Measurements from ENCODE around the gene STAB2.

The STAB2 gene

GRCh38 chr12:103697971-103698751 is 111.1 kb downstream of the STAB2 start:
- DNase-seq = no peak

GRCh38 chr12:103698752-103699560 is 111.9 kb downstream of the STAB2 start:
- DNase-seq = no peak

- DNase-seq = no peak
Observed at GRCh38 chr12:103705098-103705497, 118.0 kb downstream of the STAB2 start.

GRCh38 chr12:103705927-103706326 is 118.9 kb downstream of the STAB2 start:
- no peak for DNase-seq

GRCh38 chr12:103707446-103707845 is 120.4 kb downstream of the STAB2 start:
- DNase-seq = no peak

- no peak for DNase-seq
Observed at GRCh38 chr12:103710544-103710943, 123.5 kb downstream of the STAB2 start.

- no peak for DNase-seq
Observed at GRCh38 chr12:103712216-103712615, 125.1 kb downstream of the STAB2 start.

- no peak for DNase-seq
Observed at GRCh38 chr12:103715494-103715893, 128.4 kb downstream of the STAB2 start.

GRCh38 chr12:103716517-103717196 is 129.6 kb downstream of the STAB2 start:
- DNase-seq = no peak

GRCh38 chr12:103725398-103725797 is 138.3 kb downstream of the STAB2 start:
- no peak for DNase-seq

GRCh38 chr12:103727638-103728037 is 140.6 kb downstream of the STAB2 start:
- DNase-seq = no peak

GRCh38 chr12:103728323-103728722 is 141.2 kb downstream of the STAB2 start:
- DNase-seq = no peak

- DNase-seq = no peak
Observed at GRCh38 chr12:103729499-103729898, 142.4 kb downstream of the STAB2 start.

GRCh38 chr12:103731539-103731938 is 144.5 kb downstream of the STAB2 start:
- DNase-seq = no peak

- DNase-seq = no peak
Observed at GRCh38 chr12:103734863-103735262, 147.8 kb downstream of the STAB2 start.

- DNase-seq = no peak
Observed at GRCh38 chr12:103735291-103735690, 148.2 kb downstream of the STAB2 start.

GRCh38 chr12:103736572-103736971 is 149.5 kb downstream of the STAB2 start:
- DNase-seq = no peak

- no peak for DNase-seq
Observed at GRCh38 chr12:103737881-103738280, 150.8 kb downstream of the STAB2 start.

GRCh38 chr12:103742349-103742932 is 155.4 kb downstream of the STAB2 start:
- DNase-seq = no peak

- DNase-seq = no peak
Observed at GRCh38 chr12:103743788-103744187, 156.7 kb downstream of the STAB2 start.

GRCh38 chr12:103745962-103746361 is 158.9 kb downstream of the STAB2 start:
- no peak for DNase-seq

GRCh38 chr12:103748002-103748401 is 160.9 kb downstream of the STAB2 start:
- no peak for DNase-seq

- DNase-seq = no peak
Observed at GRCh38 chr12:103748875-103749274, 161.8 kb downstream of the STAB2 start.
